Naive thymus-derived CD8-positive, alpha-beta T cell (primary cell): ENCODE measurements around the gene BCR. TPM values are rescaled to one million over a fixed set of nuclear protein-coding genes. Genes with fewer than 3 reads are reported as not detected.
A peak's percentile ranks its signal among the peaks of the same experiment; 100 is the strongest.
"Not testable (repeated sequence)": the region's sequence is repeated elsewhere in the genome, so short reads cannot be mapped to it uniquely, and the experiment has no call there.

Source experiments
- ATAC-seq, 2 donors: fragments of 150-1000 bp; cut with Tn5 transposase in 1 of 2; sonication (Bioruptor Pico), chemical (Tn5 transposase) in 1 of 2; 1 replicate in 1 of 2; 2 replicates in 1 of 2; pipeline ENCODE4 v1.10.0; 2021; ENCODE audit warnings: mild to moderate bottlenecking in 2 of 2, moderate library complexity in 2 of 2
- POLR2A ChIA-PET: fragments of 350-600 bp; sonication (Branson Sonifier 250); formaldehyde crosslinking; loops from one replicate; lab custom pipeline; 2021; ENCODE audit warnings: antibody characterized with exemption; lab: Charles Lee
- DNase-seq, 10 donors: peaks; one replicate each; pipeline versions ENCODE4 v3.0.0 to v3.0.0-alpha.2; 2020 to 2022
- H3K27ac Mint-ChIP-seq, 10 donors: one replicate each; pipeline ENCODE4 v1.8.0; 2020 to 2022; ENCODE audit warnings: mild to moderate bottlenecking in 10 of 10, mixed read lengths in 10 of 10, moderate library complexity in 4 of 10, inconsistent platforms in 1 of 10
- H3K27me3 Mint-ChIP-seq, 5 donors: one replicate each; pipeline ENCODE4 v1.8.0; 2021 to 2022; ENCODE audit warnings: mixed read lengths in 5 of 5
- H3K36me3 Mint-ChIP-seq, 3 donors: one replicate each; pipeline ENCODE4 v1.8.0; 2020 to 2022; ENCODE audit warnings: mixed read lengths in 3 of 3, mild to moderate bottlenecking in 2 of 3, inconsistent platforms in 1 of 3
- H3K4me1 Mint-ChIP-seq, 4 donors: one replicate each; pipeline ENCODE4 v1.8.0; 2021 to 2022; ENCODE audit warnings: mixed read lengths in 4 of 4
- H3K4me3 Mint-ChIP-seq, 10 donors: one replicate each; pipeline ENCODE4 v1.8.0; 2020 to 2022; ENCODE audit warnings: mild to moderate bottlenecking in 10 of 10, mixed read lengths in 10 of 10, moderate library complexity in 6 of 10, inconsistent platforms in 1 of 10
- H3K9me3 Mint-ChIP-seq, 9 donors: one replicate each; pipeline ENCODE4 v1.8.0; 2020 to 2022; ENCODE audit warnings: mixed read lengths in 9 of 9, mild to moderate bottlenecking in 3 of 9, inconsistent platforms in 1 of 9, moderate library complexity in 1 of 9
- polyA plus RNA-seq, 3 donors: library from polyadenylated mRNA; unstranded; fragments of 300-500 nt; fragmentation: Illumina TruSeq; gene quantifications; one replicate each; pipeline ENCODE4 v1.2.3, GENCODE V29; 2021
- total RNA-seq, 8 experiments: library from RNA in 2 of 8; stranded (reverse) in 2 of 8; gene quantifications; one replicate each; pipeline ENCODE4 v1.2.3 and lab custom pipeline; 2021 to 2026

Gene BCR
- total and polyA plus RNA-seq, 5 experiments from 2014 or later = 3.8 to 76.9 (median 18.3) TPM

DNA sequence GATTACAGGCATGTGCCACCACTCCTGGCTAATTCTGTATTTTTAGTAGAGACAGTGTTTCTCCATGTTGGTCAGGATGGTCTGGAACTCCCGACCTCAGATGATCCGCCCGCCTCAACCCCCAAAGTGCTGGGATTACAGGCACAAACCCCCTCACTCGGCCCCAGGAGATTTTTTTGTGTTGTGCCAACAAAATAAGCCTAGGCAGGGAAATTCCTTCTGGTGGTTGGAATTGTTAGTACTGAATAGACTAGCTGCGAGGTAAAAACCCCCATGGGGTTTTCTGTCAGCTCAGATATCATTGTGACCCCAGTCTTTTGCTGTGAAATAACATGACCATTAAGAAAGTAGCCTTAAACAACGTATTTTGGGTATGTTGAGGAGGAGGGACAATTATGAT lies 144.9 kb downstream of the BCR start:
- H3K27ac Mint-ChIP-seq = peak overlapping the region in 1 of 10 donors; percentile 60
- DNase-seq = no peak
- H3K36me3 Mint-ChIP-seq = peaks cover 0 to 3% (median 0%) of the 10 kb centered on the region in 3 donors
- no peak overlapping the region for H3K4me3 Mint-ChIP-seq
- no peaks in the 10 kb centered on the region for H3K4me1 Mint-ChIP-seq
- H3K9me3 Mint-ChIP-seq = no peaks in the 10 kb centered on the region
- no peak for ATAC-seq
- H3K27me3 Mint-ChIP-seq = no peaks in the 10 kb centered on the region
- POLR2A ChIA-PET = no interaction called here

DNA sequence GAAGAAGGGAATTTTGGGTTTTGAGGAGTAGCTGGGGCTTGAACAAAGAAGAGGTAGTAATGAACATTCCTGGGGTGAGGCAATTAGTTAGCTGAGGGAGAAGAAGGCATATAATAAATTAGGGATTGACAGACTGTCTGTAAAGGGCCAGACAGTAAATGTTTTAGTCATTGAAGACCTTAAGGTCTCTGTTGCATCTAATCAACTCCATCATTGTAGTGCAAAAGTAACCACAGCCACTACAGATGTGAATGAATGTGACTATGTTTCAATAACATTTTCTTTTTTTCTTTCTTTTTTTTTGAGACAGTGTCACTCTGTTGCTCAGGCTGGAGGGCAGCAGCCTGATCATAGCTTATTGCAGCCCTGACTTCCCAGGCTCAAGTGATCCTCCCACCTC lies 153.5 kb downstream of the BCR start:
- H3K36me3 Mint-ChIP-seq, ATAC-seq, H3K9me3 Mint-ChIP-seq, POLR2A ChIA-PET, H3K27me3 Mint-ChIP-seq, H3K4me1 Mint-ChIP-seq, H3K4me3 Mint-ChIP-seq, H3K27ac Mint-ChIP-seq, DNase-seq: not testable (repeated sequence)

DNA sequence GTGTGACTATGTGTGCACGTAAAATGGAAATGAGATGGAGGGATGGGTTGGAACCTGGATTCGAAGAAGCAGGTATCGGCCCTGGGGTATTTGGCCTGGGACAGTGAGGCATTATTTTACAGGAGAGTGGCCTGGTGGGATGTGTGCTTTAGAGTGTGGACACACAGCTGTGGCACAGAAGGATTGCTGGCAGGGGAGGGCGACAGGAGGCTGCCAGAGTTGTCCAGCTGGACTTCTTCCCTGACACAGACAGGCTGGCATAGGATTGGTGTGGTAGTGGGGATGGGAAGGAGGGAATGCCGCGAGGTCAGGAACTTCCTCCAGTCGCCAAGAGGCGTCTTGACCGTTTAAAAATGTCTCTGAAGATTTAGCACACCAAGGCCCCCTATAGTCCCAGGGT lies 157.4 kb downstream of the BCR start:
- H3K36me3 Mint-ChIP-seq, H3K4me3 Mint-ChIP-seq, DNase-seq, ATAC-seq, H3K27me3 Mint-ChIP-seq, H3K9me3 Mint-ChIP-seq, H3K27ac Mint-ChIP-seq, H3K4me1 Mint-ChIP-seq, POLR2A ChIA-PET: not testable (repeated sequence)

DNA sequence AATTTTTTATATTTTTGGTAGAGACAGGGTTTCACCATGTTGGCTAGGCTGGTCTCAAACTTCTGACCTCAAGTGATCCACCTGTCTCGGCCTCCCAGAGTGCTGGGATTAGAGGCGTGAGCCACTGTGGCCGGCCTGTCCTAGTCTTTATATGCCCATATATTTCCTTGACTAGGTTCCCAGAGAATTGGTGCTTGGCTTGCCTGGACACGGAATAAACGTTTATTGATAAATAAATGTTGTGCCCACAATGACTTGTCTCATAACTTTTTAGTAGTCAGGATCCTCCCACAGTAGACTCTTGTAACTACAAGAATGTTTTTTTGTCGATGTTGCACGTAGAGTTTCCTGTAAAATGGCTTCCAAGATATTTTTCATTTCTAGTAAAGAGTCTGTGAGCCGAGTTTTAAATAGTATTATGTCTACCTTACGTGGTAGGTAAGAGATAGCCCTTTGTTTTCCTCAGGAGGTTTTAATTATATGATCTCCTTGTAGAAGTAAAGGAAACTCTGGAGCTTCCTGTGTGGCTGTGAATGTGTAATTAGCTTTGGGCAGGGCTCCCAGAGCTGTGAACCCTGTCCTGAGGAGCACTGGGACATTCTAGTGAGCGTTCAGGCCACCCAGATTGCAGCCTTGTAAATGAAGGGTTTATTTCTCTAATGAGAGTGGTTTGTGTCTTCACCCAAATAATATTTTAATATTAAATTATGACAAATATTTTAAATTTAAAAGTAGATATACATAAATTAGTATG lies 161.8 kb downstream of the BCR start:
- not testable (repeated sequence) for H3K36me3 Mint-ChIP-seq, H3K27ac Mint-ChIP-seq, H3K27me3 Mint-ChIP-seq

DNA sequence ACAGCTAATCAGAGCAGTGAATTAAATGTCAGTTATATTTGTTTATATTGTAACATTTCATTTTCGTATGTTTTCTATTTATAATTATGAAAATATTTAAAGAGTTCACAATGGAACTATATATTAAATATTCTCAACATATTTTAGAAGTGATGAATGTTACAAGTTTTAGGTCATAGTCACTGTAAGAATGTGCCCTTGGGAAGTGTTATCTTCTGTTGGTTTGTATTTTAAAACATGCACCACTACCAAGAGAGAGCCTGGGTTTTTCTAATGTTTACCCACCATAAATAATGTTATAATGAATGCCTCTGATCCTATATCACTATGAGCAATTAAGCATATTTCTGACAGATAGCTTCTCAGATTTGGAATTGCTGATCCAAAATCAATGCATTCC lies 171.0 kb downstream of the BCR start:
- H3K36me3 Mint-ChIP-seq = no peaks in the 10 kb centered on the region
- H3K27me3 Mint-ChIP-seq = peaks cover 0 to 13% (median 8%) of the 10 kb centered on the region in 5 donors
- ATAC-seq (no peak), DNase-seq (no peak)
- H3K27ac Mint-ChIP-seq = no peak overlapping the region
- no peak overlapping the region for H3K4me3 Mint-ChIP-seq
- H3K4me1 Mint-ChIP-seq = peaks cover 4 to 10% (median 4%) of the 10 kb centered on the region in 4 donors
- POLR2A ChIA-PET = no interaction called here
- H3K9me3 Mint-ChIP-seq = no peaks in the 10 kb centered on the region

More for the DNA sequence above, 161.8 kb downstream of the BCR start:
- DNase-seq, H3K9me3 Mint-ChIP-seq, POLR2A ChIA-PET, H3K4me3 Mint-ChIP-seq, ATAC-seq, H3K4me1 Mint-ChIP-seq: not testable (repeated sequence)

DNA sequence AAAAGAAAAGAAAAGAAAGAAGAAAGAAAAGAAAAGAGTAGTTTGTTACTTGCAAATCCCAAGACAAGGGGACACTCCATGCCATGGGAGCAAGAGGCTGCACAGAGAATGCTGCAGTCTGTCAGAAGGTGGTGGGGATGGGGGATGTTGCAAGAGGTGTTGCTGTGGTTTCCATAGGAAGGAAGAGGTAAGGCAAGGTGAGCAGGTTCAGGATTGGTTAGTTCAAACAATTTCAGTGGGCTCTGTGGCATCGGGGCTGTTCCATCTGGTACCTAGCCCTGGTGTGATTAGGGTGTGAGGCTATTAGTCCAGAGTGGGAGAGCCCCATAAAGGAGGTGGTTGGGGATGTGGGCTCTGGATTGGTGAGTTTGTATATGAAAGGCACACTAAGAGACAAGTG lies 172.7 kb downstream of the BCR start:
- Mint-ChIP-seq H3K36me3 (no peaks in the 10 kb centered on the region), H3K4me3 (no peak overlapping the region), H3K9me3 (no peaks in the 10 kb centered on the region), H3K4me1 (peaks cover 4 to 10% (median 4%) of the 10 kb centered on the region in 4 donors), H3K27me3 (peaks cover 0 to 17% (median 8%) of the 10 kb centered on the region in 5 donors), H3K27ac (no peak overlapping the region)
- no peak for ATAC-seq
- POLR2A ChIA-PET = no interaction called here
- DNase-seq = no peak

DNA sequence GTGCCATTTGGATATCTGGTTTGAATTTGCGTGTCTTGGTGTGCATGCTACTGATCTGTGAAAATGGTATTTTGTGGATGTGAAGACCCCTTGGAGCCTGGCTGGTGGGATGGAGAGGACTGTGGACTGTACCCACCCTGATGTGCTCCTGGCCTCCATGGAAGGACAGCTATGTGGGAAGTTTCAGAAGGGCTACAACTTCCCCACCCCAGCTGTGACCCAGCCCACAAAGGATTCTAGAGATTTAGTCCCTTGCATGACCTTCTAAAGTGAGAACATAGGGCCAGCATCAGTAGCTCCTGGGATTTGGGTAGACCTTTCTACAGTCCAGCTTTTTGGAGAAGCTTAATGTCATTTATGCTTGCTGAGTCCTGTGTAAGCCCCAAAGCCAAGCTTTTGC lies 173.4 kb downstream of the BCR start:
- peaks cover 0 to 17% (median 8%) of the 10 kb centered on the region in 5 donors for H3K27me3 Mint-ChIP-seq
- POLR2A ChIA-PET = no interaction called here
- H3K4me3 Mint-ChIP-seq = no peak overlapping the region
- H3K27ac Mint-ChIP-seq = no peak overlapping the region
- peaks cover 4 to 10% (median 4%) of the 10 kb centered on the region in 4 donors for H3K4me1 Mint-ChIP-seq
- no peaks in the 10 kb centered on the region for H3K9me3 Mint-ChIP-seq
- no peaks in the 10 kb centered on the region for H3K36me3 Mint-ChIP-seq
- no peak for ATAC-seq
- DNase-seq = no peak

DNA sequence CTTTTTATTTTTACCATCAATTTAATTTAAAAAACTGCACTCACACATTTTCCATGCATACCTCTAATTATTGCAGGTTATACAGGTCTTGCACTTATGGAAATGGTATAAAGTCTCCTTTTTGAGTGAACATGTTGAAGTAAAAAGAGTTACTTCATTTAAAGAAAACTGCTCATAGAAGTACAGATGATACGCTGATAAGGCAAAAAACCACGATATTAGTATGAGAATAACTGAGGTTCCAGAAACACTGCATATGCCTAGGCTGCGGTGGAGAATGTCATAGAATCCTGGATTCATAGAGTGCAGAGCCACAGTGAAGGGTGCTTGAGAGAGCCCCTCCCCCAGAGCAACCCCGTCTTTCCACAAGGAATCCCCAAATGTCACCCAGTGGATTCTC lies 175.8 kb downstream of the BCR start:
- H3K4me3 Mint-ChIP-seq = no peak overlapping the region
- no peak for DNase-seq
- POLR2A ChIA-PET = no interaction called here
- no peaks in the 10 kb centered on the region for H3K9me3 Mint-ChIP-seq
- H3K27me3 Mint-ChIP-seq = peaks cover 0 to 18% (median 12%) of the 10 kb centered on the region in 5 donors
- no peak overlapping the region for H3K27ac Mint-ChIP-seq
- peaks cover 4 to 10% (median 4%) of the 10 kb centered on the region in 4 donors for H3K4me1 Mint-ChIP-seq
- no peak for ATAC-seq
- H3K36me3 Mint-ChIP-seq = no peaks in the 10 kb centered on the region

DNA sequence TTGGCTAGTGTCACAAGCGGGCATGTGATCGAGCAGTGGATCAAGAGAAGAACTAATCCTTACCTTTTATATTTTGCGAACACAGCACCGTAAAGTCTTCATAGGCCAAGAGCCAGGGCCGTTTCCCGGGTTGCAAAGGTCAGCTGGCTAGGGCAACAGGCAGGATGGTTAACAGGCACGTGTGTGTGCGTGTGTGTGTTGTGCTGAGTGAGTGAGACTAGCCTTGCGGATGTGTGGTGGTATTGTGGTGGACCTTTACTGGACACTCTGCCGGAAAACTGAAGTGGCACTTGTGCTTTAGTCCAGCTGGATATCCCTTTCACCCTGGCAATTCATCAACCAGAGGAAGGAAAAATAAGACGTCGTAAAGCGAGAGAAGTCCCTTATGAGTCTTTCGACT lies 176.7 kb downstream of the BCR start:
- no peaks in the 10 kb centered on the region for H3K36me3 Mint-ChIP-seq
- DNase-seq (no peak), ATAC-seq (no peak)
- no peak overlapping the region for H3K4me3 Mint-ChIP-seq
- POLR2A ChIA-PET = no interaction called here
- H3K9me3 Mint-ChIP-seq = no peaks in the 10 kb centered on the region
- peak overlapping the region in 2 of 10 donors; percentile 62 to 71 for H3K27ac Mint-ChIP-seq
- H3K27me3 Mint-ChIP-seq = peaks cover 0 to 14% (median 12%) of the 10 kb centered on the region in 5 donors
- peaks cover 4 to 10% (median 4%) of the 10 kb centered on the region in 4 donors for H3K4me1 Mint-ChIP-seq

DNA sequence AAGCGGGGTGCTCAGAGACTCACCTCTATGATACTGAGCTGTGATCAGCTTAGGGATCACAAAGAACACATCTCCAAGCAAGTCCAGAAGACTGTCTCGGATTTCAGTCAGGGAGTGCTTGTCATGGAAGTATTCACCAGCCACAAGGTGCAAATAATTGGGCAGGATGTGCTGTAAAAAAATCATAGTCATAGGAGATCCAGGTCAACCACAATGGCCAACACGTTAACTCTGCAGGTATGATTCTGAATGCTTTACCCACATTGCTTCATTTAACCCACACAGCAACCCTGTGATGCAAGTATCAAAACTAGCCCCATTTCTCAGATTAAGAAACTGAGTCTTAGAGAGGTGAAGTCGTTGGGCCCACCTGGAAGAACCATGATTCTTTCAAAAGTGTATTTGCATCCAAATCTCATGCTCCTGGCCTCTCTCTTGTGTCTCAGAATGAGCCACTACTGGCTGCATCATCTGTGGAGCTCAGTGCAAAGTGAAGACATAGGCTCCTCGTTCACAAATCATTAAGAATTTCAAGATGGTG lies 179.3 kb downstream of the BCR start:
- Mint-ChIP-seq H3K27ac (no peak overlapping the region), H3K36me3 (no peaks in the 10 kb centered on the region), H3K4me3 (no peak overlapping the region), H3K9me3 (no peaks in the 10 kb centered on the region), H3K4me1 (no peaks in the 10 kb centered on the region), H3K27me3 (peaks cover 0 to 7% (median 1%) of the 10 kb centered on the region in 5 donors)
- no peak for ATAC-seq
- POLR2A ChIA-PET = no interaction called here
- DNase-seq = no peak

DNA sequence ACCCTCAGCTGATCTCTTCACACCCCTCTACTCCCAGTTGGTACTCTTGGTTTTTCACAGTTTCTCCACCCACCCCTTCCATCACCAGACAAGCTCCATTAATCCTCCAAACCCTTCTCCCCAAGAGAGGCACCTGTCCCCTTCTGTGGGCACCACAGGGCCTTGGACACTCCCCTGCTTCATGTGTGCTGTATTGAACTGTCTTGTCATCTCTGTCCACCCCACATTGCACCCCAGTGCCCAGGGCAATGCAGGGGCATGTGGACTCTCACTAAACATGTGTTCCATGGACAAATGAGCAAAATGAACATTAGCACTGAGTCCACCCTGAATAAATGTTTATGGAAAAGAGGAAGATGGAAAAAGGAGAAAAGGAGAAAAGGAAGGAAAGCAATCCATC lies 181.4 kb downstream of the BCR start:
- Mint-ChIP-seq H3K9me3 (no peaks in the 10 kb centered on the region), H3K36me3 (no peaks in the 10 kb centered on the region), H3K27me3 (peaks cover 0 to 7% (median 1%) of the 10 kb centered on the region in 5 donors), H3K4me1 (no peaks in the 10 kb centered on the region), H3K27ac (no peak overlapping the region), H3K4me3 (no peak overlapping the region)
- POLR2A ChIA-PET = no interaction called here
- no peak for DNase-seq
- ATAC-seq = no peak

DNA sequence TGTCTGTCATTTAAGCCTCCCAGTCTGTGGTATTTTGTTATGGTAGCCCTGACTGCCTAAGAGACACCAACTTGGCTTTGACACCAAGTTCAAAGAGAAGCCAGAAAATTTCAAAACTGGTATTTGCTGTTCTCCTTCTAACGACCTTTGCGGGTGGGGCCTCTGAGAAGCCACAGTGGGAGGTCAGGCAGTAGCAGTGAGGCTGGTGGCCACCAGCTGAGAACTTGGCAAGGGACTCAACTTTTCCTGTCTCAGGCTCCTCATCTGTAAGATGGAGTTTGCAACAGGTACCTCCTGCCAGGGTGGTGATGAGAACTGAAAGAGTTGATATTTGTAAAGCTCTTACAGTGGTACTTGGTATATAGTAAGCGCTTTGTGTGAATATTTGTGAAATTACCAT lies 183.4 kb downstream of the BCR start:
- no peak overlapping the region for H3K27ac Mint-ChIP-seq
- peaks cover 0 to 13% (median 6%) of the 10 kb centered on the region in 5 donors for H3K27me3 Mint-ChIP-seq
- no peaks in the 10 kb centered on the region for H3K36me3 Mint-ChIP-seq
- POLR2A ChIA-PET = no interaction called here
- ATAC-seq (no peak), DNase-seq (no peak)
- no peak overlapping the region for H3K4me3 Mint-ChIP-seq
- no peaks in the 10 kb centered on the region for H3K9me3 Mint-ChIP-seq
- no peaks in the 10 kb centered on the region for H3K4me1 Mint-ChIP-seq

DNA sequence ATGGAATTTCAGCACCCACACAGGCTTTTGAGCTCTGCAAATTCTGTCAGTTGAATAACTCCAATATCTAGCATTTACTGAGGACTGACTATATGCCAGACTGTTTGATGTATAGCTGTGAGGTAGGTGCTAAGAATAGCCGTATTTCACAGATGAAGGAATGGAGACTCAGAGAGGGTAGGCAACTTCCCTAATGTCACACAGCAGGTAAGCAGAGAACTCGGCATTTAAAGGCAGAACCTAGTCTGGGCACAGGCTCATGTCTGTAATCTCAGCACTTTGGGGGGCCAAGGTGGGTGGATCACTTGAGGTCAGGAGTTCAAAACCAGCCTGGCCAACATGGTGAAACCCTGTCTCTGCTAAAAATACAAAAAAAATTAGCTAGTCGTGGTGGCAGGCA lies 184.1 kb downstream of the BCR start:
- DNase-seq (no peak), ATAC-seq (no peak)
- no peak overlapping the region for H3K27ac Mint-ChIP-seq
- H3K27me3 Mint-ChIP-seq = peaks cover under 1 to 20% (median 6%) of the 10 kb centered on the region in 5 donors
- H3K9me3 Mint-ChIP-seq = no peaks in the 10 kb centered on the region
- POLR2A ChIA-PET = no interaction called here
- no peak overlapping the region for H3K4me3 Mint-ChIP-seq
- no peaks in the 10 kb centered on the region for H3K36me3 Mint-ChIP-seq
- H3K4me1 Mint-ChIP-seq = no peaks in the 10 kb centered on the region

DNA sequence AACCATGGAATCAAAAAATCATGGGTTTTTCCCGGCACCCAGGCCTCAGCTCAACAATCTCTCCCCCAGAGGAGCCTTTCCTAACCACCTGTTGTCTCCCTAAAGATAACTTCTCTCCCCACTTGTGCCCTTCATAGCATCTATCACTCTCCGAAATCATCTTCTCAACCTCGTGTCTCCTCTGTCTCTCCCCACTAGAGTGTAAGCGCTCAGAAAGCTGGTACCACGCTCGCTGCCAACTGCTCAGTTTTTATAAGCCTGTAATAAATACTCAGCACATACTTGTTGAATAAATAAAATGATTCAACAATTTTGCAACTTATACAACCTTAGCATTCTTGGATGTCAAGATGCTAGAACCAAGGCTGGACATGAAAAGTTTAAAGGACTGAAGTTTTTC lies 185.2 kb downstream of the BCR start:
- no peaks in the 10 kb centered on the region for H3K36me3 Mint-ChIP-seq
- no peaks in the 10 kb centered on the region for H3K9me3 Mint-ChIP-seq
- peaks cover 2 to 28% (median 9%) of the 10 kb centered on the region in 5 donors for H3K27me3 Mint-ChIP-seq
- DNase-seq = no peak
- H3K27ac Mint-ChIP-seq = no peak overlapping the region
- POLR2A ChIA-PET = no interaction called here
- H3K4me3 Mint-ChIP-seq = no peak overlapping the region
- no peak for ATAC-seq
- H3K4me1 Mint-ChIP-seq = no peaks in the 10 kb centered on the region
